Spleen (tissue), 11 donors: Measurements from ENCODE around the gene KIAA0319L. TPM values are rescaled to one million over a fixed set of nuclear protein-coding genes. Genes with fewer than 3 reads are reported as not detected.

Experiments
- DNase-seq: peaks from one replicate; pipeline ENCODE4 v3.0.0-alpha.2; 2020
- H3K27ac ChIP-seq, 8 donors: fragments of 200-600 bp; sonication (generic) in 7 of 8; 1 replicate in 4 of 8; 2 replicates in 4 of 8; pipeline versions ENCODE4 v1.5.0 to v1.8.0; 2016 to 2021; ENCODE audit warnings: inconsistent platforms in 4 of 8, mild to moderate bottlenecking in 4 of 8, moderate library complexity in 1 of 8
- H3K27me3 ChIP-seq, 7 donors: fragments of 200-600 bp; sonication (generic) in 6 of 7; replicated peaks in 1 of 7; 1 replicate in 4 of 7; 2 replicates in 3 of 7; pipeline versions ENCODE4 v1.5.0 to v1.8.0; 2016 to 2021; ENCODE audit warnings: inconsistent platforms in 3 of 7, mild to moderate bottlenecking in 1 of 7
- H3K36me3 ChIP-seq, 6 donors: fragments of 200-600 bp; sonication (generic) in 5 of 6; 1 replicate in 4 of 6; 2 replicates in 2 of 6; pipeline versions ENCODE4 v1.5.0 to v1.8.0; 2016 to 2021; ENCODE audit warnings: inconsistent platforms in 2 of 6
- H3K4me1 ChIP-seq, 6 donors: fragments of 200-600 bp; sonication (generic) in 5 of 6; 1 replicate in 3 of 6; 2 replicates in 3 of 6; pipeline versions ENCODE4 v1.5.0 to v1.8.0; 2016 to 2021; ENCODE audit warnings: inconsistent platforms in 3 of 6
- H3K4me3 ChIP-seq, 8 donors: fragments of 200-600 bp; sonication (generic) in 7 of 8; 1 replicate in 4 of 8; 2 replicates in 4 of 8; pipeline versions ENCODE4 v1.5.0 to v1.8.0; 2016 to 2021; ENCODE audit warnings: inconsistent platforms in 4 of 8, mild to moderate bottlenecking in 4 of 8, moderate library complexity in 2 of 8
- H3K9me3 ChIP-seq, 8 donors: fragments of 200-600 bp; sonication (generic) in 7 of 8; 1 replicate in 4 of 8; 2 replicates in 4 of 8; pipeline versions ENCODE4 v1.5.0 to v1.8.0; 2016 to 2021; ENCODE audit warnings: inconsistent platforms in 4 of 8
- POLR2A ChIP-seq, 3 donors: fragments of 450-650 bp; IDR thresholded peaks; one replicate each; pipeline ENCODE4 v1.5.1; 2017; ENCODE audit warnings: antibody characterized with exemption in 3 of 3, mild to moderate bottlenecking in 1 of 3
- POLR2AphosphoS5 ChIP-seq, 3 donors: sonication (generic); formaldehyde crosslinking; IDR thresholded peaks; one replicate each; pipeline ENCODE4 v1.5.1; 2017; ENCODE audit warnings: antibody characterized with exemption in 3 of 3
- WGBS, 5 donors: extraction: QIAGEN DNeasy Blood & Tissue Kit in 3 of 5; methylation state at CpG; one replicate each; pipeline versions ENCODE4 v1.1.5 to v1.1.7; 2013 to 2018; 5-methylcytosine and 5-hydroxymethylcytosine counted together
- intact Hi-C: fragments of 100-400 bp; cut with DNase I; formaldehyde crosslinking; loops from one replicate; pipeline ENCODE4 v1.15.0; 2023; ENCODE audit warnings: low total_unique reads
- polyA plus RNA-seq, 3 donors: library from polyadenylated mRNA; stranded (reverse); fragments of 200-250 nt; gene quantifications; one replicate each; pipeline ENCODE4 v1.2.1, GENCODE V29; 2013
- total RNA-seq, 7 donors: library from RNA; depleted of rRNA in 3 of 7; stranded (reverse); fragments of >200 nt in 3 of 7; fragmentation: NEBNext Ultra II Directional in 4 of 7; extraction: Animal tissue kit (Norgen Biotek cat#: 25700) in 4 of 7; gene quantifications; one replicate each; pipeline versions ENCODE4 v1.1.0 to v1.2.1, GENCODE V29; 2016 to 2021
- TF ChIP-seq, protein P1 (sequence below), 11 experiments: fragments of 200-600 bp in 7 of 11; fragments of 450-650 bp in 4 of 11; sonication (generic) in 4 of 11; IDR thresholded peaks in 8 of 11; conservative IDR thresholded peaks in 3 of 11; 1 replicate in 7 of 11; 2 replicates in 4 of 11; pipeline versions ENCODE4 v1.4.0 to v1.8.0; 2016 to 2021; ENCODE audit warnings: antibody characterized with exemption in 11 of 11, inconsistent platforms in 4 of 11, mild to moderate bottlenecking in 1 of 11
- donor health status: healthy with polysubstance abuse.
- donor health status: DM: no; HTN: no; CAD: no; lungs with moderate emphysema.
- donor health status: DM: no; HTN: no; CAD: no.
- donor health status: Bipolar disorder and iron deficiency.
- donor health status: healthy.
- donor health status: DM: no; HTN: no; CAD: no.
- donor health status: DM: yes; HTN: yes; CAD: no.

Gene KIAA0319L
- total and polyA plus RNA-seq, 10 donors: 10.5 to 103 (median 66.9) TPM

DNA sequence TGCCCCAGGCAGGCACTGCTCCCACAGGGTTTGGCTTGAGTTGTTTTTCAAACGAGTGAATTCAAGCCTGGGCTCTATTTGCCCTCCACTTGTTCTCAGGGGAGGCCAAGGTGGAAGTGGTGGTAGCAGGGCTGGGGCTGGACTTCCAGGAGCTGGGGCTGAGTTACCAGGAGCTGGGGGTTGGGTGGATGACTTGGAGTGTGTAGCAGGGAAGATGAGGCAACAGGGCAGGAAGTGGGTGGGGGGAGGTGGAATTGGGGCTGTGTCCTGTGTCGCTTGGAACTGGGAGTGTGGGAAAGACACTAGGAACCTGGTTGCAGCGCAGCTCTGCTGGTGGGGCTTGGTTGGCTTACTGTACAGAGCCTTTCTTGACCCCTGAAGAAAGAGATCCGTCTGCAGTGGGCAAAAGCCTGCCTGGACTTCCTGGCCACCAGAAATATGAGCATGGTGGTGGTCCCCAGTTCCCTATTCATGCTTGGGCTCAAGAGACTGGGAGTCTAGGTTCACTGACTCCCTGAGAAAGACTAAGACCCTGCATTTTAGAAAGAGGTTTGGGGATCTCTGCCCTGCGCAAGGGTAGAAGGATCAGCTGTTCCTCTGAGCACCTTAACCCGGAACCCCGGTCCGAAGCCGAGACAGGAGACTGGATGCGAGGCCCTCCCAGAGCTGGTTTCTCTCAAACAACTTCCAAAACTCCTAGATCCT is 19.0 kb upstream of the KIAA0319L start:
- peak; percentile 67 for DNase-seq
- peak overlapping the region in 6 of 8 donors; percentile 52 to 80 (median 58) for H3K4me3 ChIP-seq
- 39 to 62% (median 49%) methylated on average over 10 of the region's 10 CpGs for WGBS, 5 donors
- H3K36me3 ChIP-seq: no peaks in the 10 kb centered on the region
- no peak overlapping the region for H3K27ac ChIP-seq
- intact Hi-C loops: no loop called here
- peaks cover 5 to 74% (median 42%) of the 10 kb centered on the region in 6 donors for H3K4me1 ChIP-seq
- TF ChIP-seq POLR2AphosphoS5 (IDR thresholded peaks at IDR 0.05): no peak
- TF ChIP-seq, protein P1, sequence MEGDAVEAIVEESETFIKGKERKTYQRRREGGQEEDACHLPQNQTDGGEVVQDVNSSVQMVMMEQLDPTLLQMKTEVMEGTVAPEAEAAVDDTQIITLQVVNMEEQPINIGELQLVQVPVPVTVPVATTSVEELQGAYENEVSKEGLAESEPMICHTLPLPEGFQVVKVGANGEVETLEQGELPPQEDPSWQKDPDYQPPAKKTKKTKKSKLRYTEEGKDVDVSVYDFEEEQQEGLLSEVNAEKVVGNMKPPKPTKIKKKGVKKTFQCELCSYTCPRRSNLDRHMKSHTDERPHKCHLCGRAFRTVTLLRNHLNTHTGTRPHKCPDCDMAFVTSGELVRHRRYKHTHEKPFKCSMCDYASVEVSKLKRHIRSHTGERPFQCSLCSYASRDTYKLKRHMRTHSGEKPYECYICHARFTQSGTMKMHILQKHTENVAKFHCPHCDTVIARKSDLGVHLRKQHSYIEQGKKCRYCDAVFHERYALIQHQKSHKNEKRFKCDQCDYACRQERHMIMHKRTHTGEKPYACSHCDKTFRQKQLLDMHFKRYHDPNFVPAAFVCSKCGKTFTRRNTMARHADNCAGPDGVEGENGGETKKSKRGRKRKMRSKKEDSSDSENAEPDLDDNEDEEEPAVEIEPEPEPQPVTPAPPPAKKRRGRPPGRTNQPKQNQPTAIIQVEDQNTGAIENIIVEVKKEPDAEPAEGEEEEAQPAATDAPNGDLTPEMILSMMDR (IDR thresholded peaks at IDR 0.05 in 8 of 11, conservative IDR thresholded peaks at IDR 0.05 in 3 of 11): no peak
- no peak for TF ChIP-seq POLR2A (IDR thresholded peaks at IDR 0.05)
- H3K27me3 ChIP-seq: peaks cover 0 to 50% (median 36%) of the 10 kb centered on the region in 7 donors
- no peaks in the 10 kb centered on the region for H3K9me3 ChIP-seq

GRCh38 chr1:35575416-35575958 is 18.3 kb upstream of the KIAA0319L start:
- no peak for DNase-seq
- TF ChIP-seq POLR2AphosphoS5 (IDR thresholded peaks at IDR 0.05): no peak
- no peaks in the 10 kb centered on the region for H3K36me3 ChIP-seq
- H3K9me3 ChIP-seq: no peaks in the 10 kb centered on the region
- H3K27me3 ChIP-seq: peaks cover 0 to 50% (median 36%) of the 10 kb centered on the region in 7 donors
- peaks cover 5 to 67% (median 42%) of the 10 kb centered on the region in 6 donors for H3K4me1 ChIP-seq
- intact Hi-C loops: no loop called here
- WGBS, 5 donors: 85 to 96% (median 92%) methylated on average over 5 of the region's 5 CpGs
- H3K4me3 ChIP-seq: no peak overlapping the region
- no peak overlapping the region for H3K27ac ChIP-seq

DNA sequence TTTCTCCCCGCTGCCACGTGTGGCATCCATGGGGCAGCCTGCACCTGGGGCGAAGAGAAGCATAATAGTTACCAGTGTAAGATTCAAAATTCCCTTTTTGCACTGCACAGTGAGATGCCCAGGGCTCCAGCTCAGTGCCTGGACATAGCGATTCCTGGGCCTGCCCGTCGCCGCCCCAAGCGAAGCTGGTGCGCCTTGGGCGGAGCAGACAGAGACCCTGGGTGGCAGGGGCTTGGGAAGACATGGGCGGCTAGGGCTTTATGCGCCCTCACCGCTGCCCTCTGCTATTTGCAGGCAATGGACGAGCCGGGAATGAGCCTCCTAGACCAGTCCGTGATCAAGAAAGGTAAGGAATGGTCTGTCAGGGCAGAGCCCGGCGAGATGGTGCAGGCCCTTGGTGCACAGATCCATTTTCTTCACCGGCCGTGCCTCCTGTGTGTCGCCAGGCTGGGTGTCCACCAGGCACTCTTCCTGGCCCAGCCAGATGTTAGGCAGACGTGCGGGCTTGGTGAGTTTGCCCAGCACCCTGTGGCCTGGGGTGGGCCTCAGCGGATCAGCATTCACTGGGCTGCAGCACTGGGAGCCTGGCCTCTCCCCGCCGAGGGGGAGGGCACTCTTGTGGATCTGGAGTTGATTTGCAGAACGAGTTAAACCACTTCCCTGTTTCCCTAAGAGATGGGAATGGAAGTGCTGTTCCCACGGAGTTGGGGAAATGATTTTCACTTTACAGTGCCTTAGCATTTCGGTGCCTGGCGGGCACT is 17.6 kb upstream of the KIAA0319L start:
- Histone ChIP-seq H3K27me3 (peaks cover 0 to 50% (median 36%) of the 10 kb centered on the region in 7 donors), H3K9me3 (no peaks in the 10 kb centered on the region), H3K36me3 (no peaks in the 10 kb centered on the region), H3K27ac (no peak overlapping the region), H3K4me1 (peaks cover 5 to 67% (median 42%) of the 10 kb centered on the region in 6 donors), H3K4me3 (no peak overlapping the region)
- intact Hi-C loops: loop anchor here (5.0 kb wide), 1 partner anchor 142 kb away; the partner anchor contains the start of gene C1orf216
- TF ChIP-seq POLR2AphosphoS5 (IDR thresholded peaks at IDR 0.05) (no peak), POLR2A (IDR thresholded peaks at IDR 0.05) (no peak)
- TF ChIP-seq, protein P1 (IDR thresholded peaks at IDR 0.05 in 8 of 11, conservative IDR thresholded peaks at IDR 0.05 in 3 of 11): no peak
- peak; percentile 59 for DNase-seq
- 74 to 87% (median 77%) methylated on average over 15 to 30 of the region's 30 CpGs for WGBS, 5 donors

GRCh38 chr1:35574125-35574654 is 17.0 kb upstream of the KIAA0319L start:
- WGBS, 5 donors: 72 to 94% (median 78%) methylated on average over 19 to 48 of the region's 48 CpGs
- no peaks in the 10 kb centered on the region for H3K9me3 ChIP-seq
- no peak overlapping the region for H3K27ac ChIP-seq
- H3K4me1 ChIP-seq: peaks cover 5 to 66% (median 42%) of the 10 kb centered on the region in 6 donors
- TF ChIP-seq, protein P1 (IDR thresholded peaks at IDR 0.05 in 8 of 11, conservative IDR thresholded peaks at IDR 0.05 in 3 of 11): no peak
- TF ChIP-seq POLR2A (IDR thresholded peaks at IDR 0.05) (no peak), POLR2AphosphoS5 (IDR thresholded peaks at IDR 0.05) (no peak)
- H3K4me3 ChIP-seq: peak overlapping the region in 1 of 8 donors; percentile 68
- peaks cover 0 to 50% (median 36%) of the 10 kb centered on the region in 7 donors for H3K27me3 ChIP-seq
- H3K36me3 ChIP-seq: no peaks in the 10 kb centered on the region
- intact Hi-C loops: loop anchor here (5.0 kb wide), 1 partner anchor 143 kb away; the partner anchor contains the start of gene C1orf216
- DNase-seq: peak; percentile 71
